NCI-H2227 (cell line): ENCODE results near the gene NFKBIE.
A peak's percentile ranks its signal among the peaks of the same experiment; 100 is the strongest.

Source experiments
- DNase-seq: peaks from one replicate; lab custom pipeline; 2025; ENCODE audit not compliant: unreplicated experiment; lab: John Stamatoyannopoulos, UW

The NFKBIE gene

DNA sequence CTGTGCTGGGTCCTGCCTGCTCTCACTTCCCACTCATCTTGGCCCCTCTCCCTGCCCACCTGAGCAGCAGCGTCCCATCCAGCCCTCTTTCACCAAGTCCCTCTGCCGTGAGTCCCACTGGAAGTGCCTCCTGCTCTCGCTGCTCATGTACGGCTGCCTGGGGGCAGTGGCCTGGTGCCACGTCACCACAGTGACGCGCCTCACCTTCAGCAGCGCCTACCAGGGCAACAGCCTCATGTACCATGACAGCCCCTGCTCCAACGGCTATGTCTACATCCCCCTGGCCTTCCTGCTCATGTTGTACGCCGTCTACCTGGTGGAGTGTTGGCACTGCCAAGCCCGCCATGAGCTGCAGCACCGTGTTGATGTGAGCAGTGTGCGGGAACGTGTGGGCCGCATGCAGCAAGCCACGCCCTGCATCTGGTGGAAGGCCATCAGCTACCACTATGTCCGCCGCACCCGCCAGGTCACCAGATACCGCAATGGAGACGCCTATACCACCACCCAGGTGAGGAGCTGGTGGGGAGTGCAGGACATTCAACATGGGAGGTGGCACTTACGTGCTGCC, 7.7 kb upstream of the NFKBIE start:
- DNase-seq: no peak

- no peak for DNase-seq
Observed at GRCh38 chr6:44272529-44272928, 7.2 kb upstream of the NFKBIE start.

DNA sequence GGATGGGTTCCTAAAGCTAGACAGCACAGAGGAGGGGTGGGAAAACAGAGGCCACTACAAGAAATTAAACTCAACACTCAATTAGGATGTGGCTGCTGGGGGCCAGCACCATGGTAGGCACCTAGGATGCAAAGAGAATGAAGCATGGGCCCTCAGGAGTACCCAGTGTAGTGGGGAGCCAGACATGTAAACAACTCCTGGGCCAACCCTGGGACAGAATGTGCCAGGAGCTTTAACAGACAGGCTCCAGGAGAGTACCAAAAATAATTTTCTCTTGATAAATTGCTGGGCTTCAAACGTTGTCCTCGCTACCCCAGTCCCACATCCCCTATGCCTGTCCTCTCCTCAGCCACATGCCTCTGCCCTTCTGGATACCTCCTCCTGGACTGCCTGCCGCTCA, 6.6 kb upstream of the NFKBIE start:
- DNase-seq: no peak

- no peak for DNase-seq
Observed at GRCh38 chr6:44271406-44271723, 6.0 kb upstream of the NFKBIE start.

DNA sequence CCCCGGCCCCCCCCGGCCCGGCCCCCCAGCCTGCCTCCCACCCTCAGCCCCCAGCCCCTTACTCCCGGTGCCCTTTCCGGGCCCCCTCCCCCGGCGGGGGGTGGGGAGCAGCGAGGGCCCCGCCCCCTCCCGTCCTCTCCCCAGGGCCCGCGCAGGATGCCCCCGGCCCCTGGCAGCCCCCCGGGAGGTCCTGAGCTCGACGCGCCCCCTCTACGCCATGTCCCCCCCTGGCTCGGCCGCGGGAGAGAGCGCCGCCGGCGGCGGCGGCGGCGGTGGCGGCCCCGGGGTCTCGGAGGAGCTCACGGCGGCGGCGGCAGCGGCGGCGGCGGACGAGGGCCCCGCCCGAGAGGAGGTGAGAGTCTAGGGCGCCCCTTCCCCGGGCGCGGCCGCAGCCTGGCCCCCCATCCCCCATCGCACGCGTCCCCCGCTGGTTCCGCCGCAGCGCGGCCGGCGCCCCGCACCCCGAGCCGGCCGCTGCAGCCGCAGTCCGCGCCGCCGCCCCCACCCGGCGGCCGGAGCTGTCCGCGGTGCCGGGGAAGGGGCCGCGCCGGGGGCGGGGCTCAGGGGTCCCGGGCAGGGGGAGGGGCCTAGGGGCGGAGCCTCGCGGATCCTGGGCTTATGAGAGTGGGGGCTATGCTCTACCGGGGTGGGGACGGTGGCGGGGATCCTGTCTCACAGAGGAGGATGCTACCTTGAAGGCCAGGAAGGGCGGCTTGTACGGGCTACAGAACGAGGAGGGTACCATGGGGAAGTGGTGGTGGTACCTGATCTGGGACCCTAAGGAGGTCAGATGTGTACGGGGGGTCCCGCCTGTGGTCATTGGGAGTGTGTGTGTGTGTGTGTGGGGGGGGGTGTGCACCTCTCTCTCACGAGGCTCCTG, 5.4 kb upstream of the NFKBIE start:
- peak; percentile 80 for DNase-seq

DNA sequence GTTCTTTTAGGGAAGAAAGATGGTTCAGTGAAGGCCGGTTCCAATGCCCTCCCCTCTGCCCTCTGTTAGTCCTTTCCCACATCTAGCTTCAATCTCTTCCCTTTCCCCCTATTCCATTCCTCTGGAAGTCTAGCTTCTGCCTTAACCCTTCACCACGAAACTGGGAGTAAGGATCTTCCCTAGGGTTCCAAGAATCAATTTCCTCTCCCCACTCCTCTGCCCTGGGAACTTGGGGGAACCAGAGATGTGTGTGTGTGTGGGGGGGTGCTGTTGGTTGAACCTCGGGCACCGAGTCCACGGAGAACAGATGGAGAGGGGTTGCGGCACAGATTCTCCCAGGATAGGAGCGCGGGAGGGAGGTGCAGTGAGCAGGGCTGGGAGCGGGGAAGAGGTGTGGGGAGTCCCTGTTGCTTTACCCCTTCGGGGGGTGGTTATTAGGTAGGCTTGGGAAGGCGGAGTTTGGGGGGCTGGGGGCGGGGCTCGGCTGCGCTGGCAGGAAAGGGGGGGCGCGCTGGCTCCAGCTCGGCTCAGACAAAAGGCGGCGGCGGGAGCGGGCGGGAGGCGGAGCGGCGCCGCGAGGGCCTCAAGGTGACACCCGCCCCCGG, 4.7 kb upstream of the NFKBIE start, which contains the start of gene TMEM151B:
TMEM151B (plus strand) TSS at position 530 of the 605 bp plus-strand sequence. CDS start 293 bp downstream, outside the sequence.
- DNase-seq: peak; percentile 47

- no peak for DNase-seq
Observed at GRCh38 chr6:44269178-44269920, 4.0 kb upstream of the NFKBIE start.

GRCh38 chr6:44268095-44268628, 2.8 kb upstream of the NFKBIE start:
- peak; percentile 73 for DNase-seq

GRCh38 chr6:44267252-44267651, 1.9 kb upstream of the NFKBIE start:
- no peak for DNase-seq

GRCh38 chr6:44266347-44266746, 996 bp upstream of the NFKBIE start:
- no peak for DNase-seq

- no peak for DNase-seq
Observed at GRCh38 chr6:44265722-44266233, 427 bp upstream of the NFKBIE start.

DNA sequence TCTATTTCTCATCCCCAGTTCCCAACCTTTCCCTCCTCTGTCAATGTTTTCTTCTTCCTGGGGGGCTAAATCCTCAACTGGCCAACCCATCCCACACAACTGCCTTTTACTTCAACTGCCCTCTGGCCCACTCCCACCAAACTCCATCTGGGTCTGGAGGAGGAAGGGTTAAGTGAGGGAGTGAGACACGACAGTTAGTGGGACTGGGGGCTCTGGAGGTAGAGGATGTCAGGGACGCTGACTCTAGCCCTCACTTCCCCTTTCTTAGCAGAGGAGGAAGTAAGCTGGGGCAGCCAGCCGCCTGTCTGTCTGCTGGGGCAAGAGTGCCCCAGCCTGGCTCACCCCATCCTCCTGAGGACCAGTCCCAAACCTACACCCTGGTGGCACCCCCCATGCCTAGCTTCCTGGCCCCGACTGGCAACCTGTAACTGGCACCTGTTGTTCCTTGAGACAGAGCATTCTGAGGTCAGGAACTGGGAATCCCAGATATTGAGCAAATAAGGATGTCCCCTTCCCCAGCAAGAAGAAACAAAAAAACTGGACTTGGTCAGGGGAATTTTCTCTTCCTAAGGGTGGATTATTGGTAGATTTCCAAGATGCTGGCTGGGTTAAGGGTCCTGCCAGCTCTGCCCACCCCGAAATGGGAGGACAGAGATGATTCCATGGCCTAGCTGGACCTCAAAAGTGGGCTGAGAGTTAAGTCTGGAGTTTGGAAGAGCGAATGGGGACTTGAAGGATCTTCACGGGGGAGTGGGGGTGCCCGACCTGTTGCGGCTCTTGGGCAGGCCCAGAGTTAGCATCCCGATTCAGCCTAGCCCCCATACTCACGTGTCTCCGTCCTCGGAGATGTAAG, 971 bp downstream of the NFKBIE start:
- no peak for DNase-seq

- DNase-seq: no peak
Observed at GRCh38 chr6:44263354-44264100, 1.8 kb downstream of the NFKBIE start.

GRCh38 chr6:44262467-44263353, 2.6 kb downstream of the NFKBIE start:
- DNase-seq: no peak

- no peak for DNase-seq
Observed at GRCh38 chr6:44261581-44261980, 3.8 kb downstream of the NFKBIE start.

GRCh38 chr6:44260451-44261297, 4.7 kb downstream of the NFKBIE start:
- no peak for DNase-seq

- DNase-seq: no peak
Observed at GRCh38 chr6:44260011-44260410, 5.3 kb downstream of the NFKBIE start.

DNA sequence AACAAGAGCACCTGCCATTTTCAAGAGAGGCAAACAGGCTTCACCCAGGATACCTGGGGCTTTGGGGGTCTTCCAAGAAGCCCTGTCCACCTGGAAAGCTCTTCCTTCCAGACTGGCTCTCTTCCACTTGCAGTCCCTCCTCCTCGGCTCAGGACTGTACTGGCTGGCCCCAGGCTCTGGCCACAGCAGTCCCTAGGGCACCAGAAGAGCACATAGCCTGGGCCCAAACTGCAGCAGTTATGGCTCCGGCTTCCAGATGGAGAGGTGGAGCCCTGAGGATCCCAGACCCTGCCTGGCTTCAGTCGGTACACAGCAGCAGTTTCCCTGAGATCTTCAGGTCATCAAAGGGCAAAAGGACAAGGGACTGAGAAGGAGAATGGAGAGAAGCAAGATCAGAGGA, 6.4 kb downstream of the NFKBIE start:
- DNase-seq: no peak
